ENCODE data around the gene ACTN4. TPM values are rescaled to one million over a fixed set of nuclear protein-coding genes. Genes with fewer than 3 reads are reported as not detected.

Gene ACTN4
- total RNA-seq, 2 experiments from 2014 or later: 86.8 to 178 TPM

GRCh38 chr19:38650911-38651584, 3.6 kb downstream of the ACTN4 start:
- BruUV-seq (replicated peaks): no TSS peak
- no peak for TF ChIP-seq EZH2phosphoT487 (IDR thresholded peaks at IDR 0.05; ENCODE audit: borderline replicate concordance, low read depth, low read length)
- TF ChIP-seq CTCF (conservative IDR thresholded peaks at IDR 0.05; ENCODE audit: low read length): no peak
- no peak overlapping the region for H3K27ac ChIP-seq (ENCODE audit: low read depth, low read length, poor library complexity, severe bottlenecking)
- ChIA-PET POLR2A (no interaction called here), CTCF (ENCODE audit: unreplicated experiment) (no interaction called here)
- peaks cover 33% of the 10 kb centered on the region for H4K20me1 ChIP-seq (ENCODE audit: insufficient read depth, low read length)
- H2AFZ ChIP-seq (ENCODE audit: low read length): no peak overlapping the region
- H3K36me3 ChIP-seq (ENCODE audit: insufficient read depth, low read length): peaks cover 28% of the 10 kb centered on the region
- H3K79me2 ChIP-seq (ENCODE audit: insufficient read depth, low read depth, low read length): peaks cover 77% of the 10 kb centered on the region
- H3K9me3 ChIP-seq (ENCODE audit: low read length): no peaks in the 10 kb centered on the region
- intact Hi-C loops (cut with micrococcal nuclease; ENCODE audit: unreplicated experiment): no loop called here
- H3K4me1 ChIP-seq (ENCODE audit: insufficient read depth, low read length, poor library complexity, severe bottlenecking): peaks cover 25% of the 10 kb centered on the region
- H3K4me3 ChIP-seq (ENCODE audit: low read depth, low read length, poor library complexity, severe bottlenecking): no peak overlapping the region
- H3K4me2 ChIP-seq (ENCODE audit: low read length): no peak overlapping the region
- no peaks in the 10 kb centered on the region for H3K9me2 ChIP-seq (ENCODE audit: insufficient read depth, low read length)
- no peak for DNase-seq (ENCODE audit: low spot score)

GRCh38 chr19:38653028-38653571, 5.7 kb downstream of the ACTN4 start:
- CTCF ChIA-PET (ENCODE audit: unreplicated experiment): no interaction called here
- Histone ChIP-seq H3K9me2 (ENCODE audit: insufficient read depth, low read length) (no peaks in the 10 kb centered on the region), H3K79me2 (ENCODE audit: insufficient read depth, low read depth, low read length) (peaks cover 90% of the 10 kb centered on the region), H3K36me3 (ENCODE audit: insufficient read depth, low read length) (peaks cover 36% of the 10 kb centered on the region), H3K9me3 (ENCODE audit: low read length) (no peaks in the 10 kb centered on the region), H2AFZ (ENCODE audit: low read length) (no peak overlapping the region), H3K4me2 (ENCODE audit: low read length) (no peak overlapping the region), H3K27ac (ENCODE audit: low read depth, low read length, poor library complexity, severe bottlenecking) (no peak overlapping the region), H3K4me1 (ENCODE audit: insufficient read depth, low read length, poor library complexity, severe bottlenecking) (peaks cover 28% of the 10 kb centered on the region), H3K4me3 (ENCODE audit: low read depth, low read length, poor library complexity, severe bottlenecking) (no peak overlapping the region), H4K20me1 (ENCODE audit: insufficient read depth, low read length) (peaks cover 43% of the 10 kb centered on the region)
- DNase-seq (ENCODE audit: low spot score): no peak
- intact Hi-C loops (cut with micrococcal nuclease; ENCODE audit: unreplicated experiment): no loop called here
- TF ChIP-seq EZH2phosphoT487 (IDR thresholded peaks at IDR 0.05; ENCODE audit: borderline replicate concordance, low read depth, low read length): no peak
- no peak for TF ChIP-seq CTCF (conservative IDR thresholded peaks at IDR 0.05; ENCODE audit: low read length)
- POLR2A ChIA-PET: interaction anchor here (0.5 kb wide), 1 partner anchor 280 kb away, joined by 3 read pairs; no protein-coding TSS in a partner anchor
- BruUV-seq (replicated peaks): no TSS peak

- BruUV-seq (replicated peaks): no TSS peak
- intact Hi-C loops (cut with micrococcal nuclease; ENCODE audit: unreplicated experiment): no loop called here
Measured at GRCh38 chr19:38654628-38655055, 7.2 kb downstream of the ACTN4 start.

More at GRCh38 chr19:38654628-38655055, 7.2 kb downstream of the ACTN4 start:
- Histone ChIP-seq H3K4me3 (ENCODE audit: low read depth, low read length, poor library complexity, severe bottlenecking) (no peak overlapping the region), H3K4me1 (ENCODE audit: insufficient read depth, low read length, poor library complexity, severe bottlenecking) (peaks cover 20% of the 10 kb centered on the region), H3K36me3 (ENCODE audit: insufficient read depth, low read length) (peaks cover 39% of the 10 kb centered on the region), H3K79me2 (ENCODE audit: insufficient read depth, low read depth, low read length) (peaks cover 87% of the 10 kb centered on the region), H3K9me2 (ENCODE audit: insufficient read depth, low read length) (no peaks in the 10 kb centered on the region), H3K27ac (ENCODE audit: low read depth, low read length, poor library complexity, severe bottlenecking) (no peak overlapping the region), H3K4me2 (ENCODE audit: low read length) (no peak overlapping the region), H3K9me3 (ENCODE audit: low read length) (no peaks in the 10 kb centered on the region), H4K20me1 (ENCODE audit: insufficient read depth, low read length) (peaks cover 31% of the 10 kb centered on the region), H2AFZ (ENCODE audit: low read length) (no peak overlapping the region)
- CTCF ChIA-PET (ENCODE audit: unreplicated experiment): no interaction called here
- no peak for DNase-seq (ENCODE audit: low spot score)
- no peak for TF ChIP-seq CTCF (conservative IDR thresholded peaks at IDR 0.05; ENCODE audit: low read length)
- TF ChIP-seq EZH2phosphoT487 (IDR thresholded peaks at IDR 0.05; ENCODE audit: borderline replicate concordance, low read depth, low read length): no peak
- POLR2A ChIA-PET: no interaction called here
